H9 (cell line): ENCODE measurements around the gene C15orf62. TPM values are rescaled to one million over a fixed set of nuclear protein-coding genes. Genes with fewer than 3 reads are reported as not detected.

Source experiments
- DNase-seq: peaks from one replicate; pipeline ENCODE4 v3.0.0-alpha.2; 2017
- H2AFZ ChIP-seq: one replicate; pipeline ENCODE4 v1.6.1; 2013; ENCODE audit warnings: mild to moderate bottlenecking, low read length, control low read depth, moderate library complexity
- H2AK5ac ChIP-seq: 2 replicates; pipeline ENCODE4 v1.6.1; 2013; ENCODE audit warnings: low read length, control low read depth, mixed read lengths; ENCODE audit not compliant: insufficient read length
- H2BK120ac ChIP-seq: one replicate; pipeline ENCODE4 v1.6.1; 2013; ENCODE audit warnings: low read depth, mild to moderate bottlenecking, low read length, control low read depth, inconsistent platforms; ENCODE audit not compliant: poor library complexity, severe bottlenecking
- H2BK12ac ChIP-seq: 2 replicates; pipeline ENCODE4 v1.6.1; 2013; ENCODE audit warnings: low read length, control low read depth, mixed read lengths, low read depth; ENCODE audit not compliant: insufficient read length
- H2BK15ac ChIP-seq: 2 replicates; pipeline ENCODE4 v1.6.1; 2013; ENCODE audit warnings: low read depth, low read length, control low read depth
- H2BK20ac ChIP-seq: one replicate; pipeline ENCODE4 v1.6.1; 2013; ENCODE audit warnings: low read depth, mild to moderate bottlenecking, low read length, control low read depth, inconsistent platforms; ENCODE audit not compliant: poor library complexity, severe bottlenecking
- H2BK5ac ChIP-seq: 2 replicates; pipeline ENCODE4 v1.6.1; 2013; ENCODE audit warnings: low read length, control low read depth, mixed read lengths; ENCODE audit not compliant: insufficient read length
- H3K14ac ChIP-seq: 2 replicates; pipeline ENCODE4 v1.6.1; 2013; ENCODE audit warnings: low read length, control low read depth; ENCODE audit not compliant: insufficient read depth
- H3K18ac ChIP-seq: 2 replicates; pipeline ENCODE4 v1.6.1; 2013; ENCODE audit warnings: low read depth, mild to moderate bottlenecking, mixed read lengths, low read length, control low read depth; ENCODE audit not compliant: insufficient read length
- H3K23ac ChIP-seq: 2 replicates; pipeline ENCODE4 v1.6.1; 2013; ENCODE audit warnings: low read length, control low read depth, mixed read lengths, low read depth; ENCODE audit not compliant: insufficient read length
- H3K23me2 ChIP-seq: 2 replicates; pipeline ENCODE4 v1.6.1; 2013; ENCODE audit warnings: low read depth, mild to moderate bottlenecking, mixed read lengths, low read length, control low read depth; ENCODE audit not compliant: insufficient read length, poor library complexity, severe bottlenecking
- H3K27ac ChIP-seq: 2 replicates; pipeline ENCODE4 v1.5.1; 2013; ENCODE audit warnings: low read length, control low read depth, mixed read lengths, low read depth; ENCODE audit not compliant: insufficient read length
- H3K27me3 ChIP-seq: 2 replicates; pipeline ENCODE4 v1.6.1; 2013; ENCODE audit warnings: low read length, control low read depth, inconsistent platforms; ENCODE audit not compliant: insufficient read depth
- H3K4ac ChIP-seq: 2 replicates; pipeline ENCODE4 v1.6.1; 2013; ENCODE audit warnings: low read depth, mild to moderate bottlenecking, control low read depth, inconsistent platforms, low read length, moderate library complexity
- H3K4me1 ChIP-seq: 2 replicates; pipeline ENCODE4 v1.6.1; 2013; ENCODE audit warnings: low read length, control low read depth, inconsistent platforms; ENCODE audit not compliant: insufficient read depth
- H3K4me2 ChIP-seq: 2 replicates; pipeline ENCODE4 v1.6.1; 2013; ENCODE audit warnings: low read length, control low read depth, mixed read lengths; ENCODE audit not compliant: insufficient read length, insufficient read depth
- H3K56ac ChIP-seq: 2 replicates; pipeline ENCODE4 v1.6.1; 2013; ENCODE audit warnings: low read depth, mild to moderate bottlenecking, mixed read lengths, low read length, control low read depth; ENCODE audit not compliant: insufficient read length
- H3K79me1 ChIP-seq: 2 replicates; pipeline ENCODE4 v1.6.1; 2013; ENCODE audit warnings: low read depth, mild to moderate bottlenecking, moderate library complexity, low read length, control low read depth, inconsistent platforms; ENCODE audit not compliant: insufficient read depth, poor library complexity, severe bottlenecking
- H3K79me2 ChIP-seq: 2 replicates; pipeline ENCODE4 v1.6.1; 2013; ENCODE audit warnings: low read length, control low read depth, inconsistent platforms; ENCODE audit not compliant: insufficient read depth
- H3K9ac ChIP-seq: 2 replicates; pipeline ENCODE4 v1.6.1; 2013; ENCODE audit warnings: low read length, control low read depth, mixed read lengths; ENCODE audit not compliant: insufficient read length; ENCODE audit errors: extremely low read depth
- H3K9me3 ChIP-seq: one replicate; pipeline ENCODE4 v1.6.1; 2013; ENCODE audit warnings: low read depth, low read length, inconsistent platforms; ENCODE audit not compliant: control insufficient read depth
- H3T11ph ChIP-seq: one replicate; pipeline ENCODE4 v1.6.1; 2013; ENCODE audit warnings: mild to moderate bottlenecking, low read length, control low read depth, inconsistent platforms
- H4K20me1 ChIP-seq: one replicate; pipeline ENCODE4 v1.6.1; 2013; ENCODE audit not compliant: control insufficient read depth, insufficient read length, insufficient read depth
- H4K5ac ChIP-seq: 2 replicates; pipeline ENCODE4 v1.6.1; 2013; ENCODE audit warnings: low read depth, mild to moderate bottlenecking, mixed read lengths, low read length, control low read depth; ENCODE audit not compliant: insufficient read length
- H4K8ac ChIP-seq: replicated peaks from 2 replicates; pipeline ENCODE4 v1.6.1; 2013; ENCODE audit warnings: low read length, control low read depth, mixed read lengths, low read depth; ENCODE audit not compliant: insufficient read length
- H4K91ac ChIP-seq: 2 replicates; pipeline ENCODE4 v1.6.1; 2013; ENCODE audit warnings: low read depth, mild to moderate bottlenecking, moderate library complexity, mixed read lengths, low read length, control low read depth; ENCODE audit not compliant: insufficient read length
- H3K27ac Mint-ChIP-seq, 3 experiments: 2 replicates in 2 of 3; 3 replicates in 1 of 3; pipeline ENCODE4 v1.8.0; 2020 to 2021; ENCODE audit warnings: mixed read lengths in 3 of 3, mild to moderate bottlenecking in 1 of 3, moderate library complexity in 1 of 3
- H3K27me3 Mint-ChIP-seq: 2 replicates; pipeline ENCODE4 v1.8.0; 2021; ENCODE audit warnings: low read depth, mild to moderate bottlenecking, moderate library complexity, mixed read lengths
- H3K36me3 Mint-ChIP-seq, 3 experiments: 2 replicates in 2 of 3; 3 replicates in 1 of 3; pipeline ENCODE4 v1.8.0; 2020 to 2021; ENCODE audit warnings: low read depth in 3 of 3, mixed read lengths in 3 of 3; ENCODE audit not compliant: insufficient read depth in 1 of 3
- H3K4me1 Mint-ChIP-seq, 2 experiments: 2 replicates each; pipeline ENCODE4 v1.8.0; 2020; ENCODE audit warnings: mixed read lengths in 2 of 2
- H3K4me3 Mint-ChIP-seq, 2 experiments: 2 replicates in 1 of 2; 3 replicates in 1 of 2; pipeline ENCODE4 v1.8.0; 2020 to 2021; ENCODE audit warnings: mild to moderate bottlenecking in 2 of 2, mixed read lengths in 2 of 2, moderate library complexity in 1 of 2
- H3K9me3 Mint-ChIP-seq, 2 experiments: 2 replicates in 1 of 2; 3 replicates in 1 of 2; pipeline ENCODE4 v1.8.0; 2020; ENCODE audit warnings: mild to moderate bottlenecking in 2 of 2, mixed read lengths in 2 of 2, moderate library complexity in 1 of 2
- WGBS: extraction: QIAGEN DNeasy Blood & Tissue Kit; methylation state at CpG from one replicate; pipeline ENCODE4 v1.1.7; 2013; ENCODE audit warnings: missing lambda C conversion rate, low lambda C conversion rate, mixed read lengths; ENCODE audit not compliant: insufficient read length; ENCODE audit errors: extremely low coverage; 5-methylcytosine and 5-hydroxymethylcytosine counted together
- total RNA-seq: library from RNA; stranded (reverse); gene quantifications from 2 replicates; pipeline ENCODE4 v1.2.1, GENCODE V29; 2021
- TF ChIP-seq, protein P1 (sequence below): fragments of 200-600 bp; sonication (generic); conservative IDR thresholded peaks from 3 replicates; pipeline ENCODE4 v1.8.0; 2021; ENCODE audit warnings: antibody characterized with exemption, mild to moderate bottlenecking

The C15orf62 gene
- total RNA-seq, 1 experiment from 2014 or later, result 0.70 TPM

DNA sequence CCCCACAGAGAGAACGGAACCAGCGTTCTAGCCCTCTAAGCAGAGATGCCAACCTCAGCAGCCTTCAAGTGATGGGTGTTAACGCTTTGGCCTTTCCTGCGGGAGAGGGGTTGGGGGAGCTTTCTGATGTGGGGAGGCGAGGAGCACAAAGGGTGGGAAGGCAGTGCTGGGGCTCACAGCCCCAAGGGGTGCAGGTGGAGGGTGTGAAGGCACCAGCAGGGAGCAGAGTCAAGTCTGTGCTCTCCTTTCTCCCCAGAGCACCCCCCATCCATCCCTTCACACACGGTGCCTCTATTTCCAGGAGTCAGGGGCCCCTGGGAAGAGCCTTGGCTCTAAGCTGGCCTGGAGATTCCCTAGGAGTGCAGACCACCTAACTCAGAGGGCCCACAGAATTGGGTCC lies 4.1 kb downstream of the C15orf62 start:
- H3K27me3 ChIP-seq, result no peaks in the 10 kb centered on the region
- H3K79me1 ChIP-seq, result no peaks in the 10 kb centered on the region
- no peaks in the 10 kb centered on the region for H3K23me2 ChIP-seq
- TF ChIP-seq, protein P1, sequence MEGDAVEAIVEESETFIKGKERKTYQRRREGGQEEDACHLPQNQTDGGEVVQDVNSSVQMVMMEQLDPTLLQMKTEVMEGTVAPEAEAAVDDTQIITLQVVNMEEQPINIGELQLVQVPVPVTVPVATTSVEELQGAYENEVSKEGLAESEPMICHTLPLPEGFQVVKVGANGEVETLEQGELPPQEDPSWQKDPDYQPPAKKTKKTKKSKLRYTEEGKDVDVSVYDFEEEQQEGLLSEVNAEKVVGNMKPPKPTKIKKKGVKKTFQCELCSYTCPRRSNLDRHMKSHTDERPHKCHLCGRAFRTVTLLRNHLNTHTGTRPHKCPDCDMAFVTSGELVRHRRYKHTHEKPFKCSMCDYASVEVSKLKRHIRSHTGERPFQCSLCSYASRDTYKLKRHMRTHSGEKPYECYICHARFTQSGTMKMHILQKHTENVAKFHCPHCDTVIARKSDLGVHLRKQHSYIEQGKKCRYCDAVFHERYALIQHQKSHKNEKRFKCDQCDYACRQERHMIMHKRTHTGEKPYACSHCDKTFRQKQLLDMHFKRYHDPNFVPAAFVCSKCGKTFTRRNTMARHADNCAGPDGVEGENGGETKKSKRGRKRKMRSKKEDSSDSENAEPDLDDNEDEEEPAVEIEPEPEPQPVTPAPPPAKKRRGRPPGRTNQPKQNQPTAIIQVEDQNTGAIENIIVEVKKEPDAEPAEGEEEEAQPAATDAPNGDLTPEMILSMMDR, result no peak
- no peak overlapping the region for H2BK20ac ChIP-seq
- H3K23ac ChIP-seq, result no peak overlapping the region
- no peak overlapping the region for H2BK15ac ChIP-seq
- DNase-seq, result no peak
- H3K27ac ChIP-seq, result no peak overlapping the region
- H3K27me3 Mint-ChIP-seq, result no peaks in the 10 kb centered on the region; the same call in 1 of the 2 replicates
- no peak overlapping the region for H2AFZ ChIP-seq
- H3T11ph ChIP-seq, result no peak overlapping the region
- H4K20me1 ChIP-seq, result no peaks in the 10 kb centered on the region
- H3K18ac ChIP-seq, result no peak overlapping the region
- H3K27ac Mint-ChIP-seq, result no peak overlapping the region
- H2BK12ac ChIP-seq, result no peak overlapping the region
- H4K91ac ChIP-seq, result no peak overlapping the region
- no peaks in the 10 kb centered on the region for H3K9me3 Mint-ChIP-seq
- peaks cover 11 to 53% (median 30%) of the 10 kb centered on the region in 3 experiments; a peak in 6 of 7 replicates for H3K36me3 Mint-ChIP-seq
- no peak overlapping the region for H2BK5ac ChIP-seq
- H3K4me2 ChIP-seq, result no peak overlapping the region
- WGBS, result no CpG with 5 or more reads among the region's 6 CpGs
- no peak overlapping the region for H2AK5ac ChIP-seq
- no peak overlapping the region for H3K4me3 Mint-ChIP-seq
- no peaks in the 10 kb centered on the region for H3K9me3 ChIP-seq
- H4K5ac ChIP-seq, result no peak overlapping the region
- no peak overlapping the region for H3K9ac ChIP-seq
- H3K4ac ChIP-seq, result no peak overlapping the region
- no peaks in the 10 kb centered on the region for H3K4me1 Mint-ChIP-seq
- H4K8ac ChIP-seq, result no peak overlapping the region
- H3K14ac ChIP-seq, result no peak overlapping the region
- H2BK120ac ChIP-seq, result no peak overlapping the region
- H3K56ac ChIP-seq, result no peak overlapping the region
- H3K79me2 ChIP-seq, result no peaks in the 10 kb centered on the region
- no peaks in the 10 kb centered on the region for H3K4me1 ChIP-seq
